ENCODE data around the gene MRO. TPM values are rescaled to one million over a fixed set of nuclear protein-coding genes. Genes with fewer than 3 reads are reported as not detected.

The MRO gene
- polyA plus RNA-seq, 2 of the 4 experiments (the other 2 are of a cell fraction) = 0.31 to 0.39 TPM

DNA sequence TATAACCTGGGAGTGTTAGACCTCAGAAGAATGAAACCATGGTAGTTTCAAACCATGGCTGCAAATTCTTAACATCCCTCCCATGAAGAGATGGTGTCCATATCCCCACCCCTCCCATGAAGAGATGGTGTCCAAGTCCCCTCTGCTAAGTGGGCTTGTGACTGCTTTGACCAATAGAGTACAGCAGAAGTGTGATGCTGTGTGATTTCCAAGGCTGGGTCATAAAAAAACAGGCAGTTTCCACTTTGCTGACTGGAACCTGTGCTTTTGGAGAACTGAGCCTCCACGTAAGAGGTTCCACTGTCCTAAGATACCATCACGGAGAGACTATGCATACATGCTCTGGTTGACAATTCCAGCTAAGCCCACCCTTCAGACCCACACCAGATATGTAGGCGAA, 65.5 kb downstream of the MRO start:
- H3K9me3 ChIP-seq = no peaks in the 10 kb centered on the region
- TF ChIP-seq MAFK (IDR thresholded peaks at IDR 0.05; ENCODE audit: partially characterized antibody) (no peak), BHLHE40 (IDR thresholded peaks at IDR 0.05; ENCODE audit: low read depth, low read length) (no peak), RAD21 (conservative IDR thresholded peaks at IDR 0.05 in 1 of 2, IDR thresholded peaks at IDR 0.05 in 1 of 2) (no peak)
- FAIRE-seq = no peak
- H3K27ac ChIP-seq = no peak overlapping the region
- H3K4me2 ChIP-seq = no peak overlapping the region
- no peak overlapping the region for H3K4me3 ChIP-seq
- no peak for ATAC-seq
- ChIA-PET POLR2A (no interaction called here), CTCF (interaction anchor here (0.6 to 0.9 kb wide), 2 partner anchors 8 to 16 kb away, joined by 3 read pairs; no protein-coding TSS in a partner anchor)
- H3K4me1 ChIP-seq = no peaks in the 10 kb centered on the region
- 3% methylated on average over 3 of the region's 3 CpGs for WGBS (ENCODE audit: missing lambda C conversion rate)
- DNase-seq (ENCODE audit: low read depth in 1 of 2, low spot score in 1 of 2) = no peak

- DNase-seq (ENCODE audit: low read depth in 1 of 2, low spot score in 1 of 2) = no peak
- Histone ChIP-seq H3K4me1 (no peaks in the 10 kb centered on the region), H3K4me2 (no peak overlapping the region), H3K9me3 (no peaks in the 10 kb centered on the region), H3K27ac (no peak overlapping the region), H3K4me3 (no peak overlapping the region)
- CTCF ChIA-PET = no interaction called here
- TF ChIP-seq RFX5 (IDR thresholded peaks at IDR 0.05) (no peak), NPAS2 (CRISPR knock-in tag; IDR thresholded peaks at IDR 0.05; ENCODE audit: borderline replicate concordance) (no peak), NR3C1 (IDR thresholded peaks at IDR 0.05) (no peak), EP300 (IDR thresholded peaks at IDR 0.05) (no peak), RARB (CRISPR knock-in tag; IDR thresholded peaks at IDR 0.05) (no peak), HEYL (CRISPR knock-in tag; IDR thresholded peaks at IDR 0.05) (no peak), MYC (IDR thresholded peaks at IDR 0.05; ENCODE audit: borderline replicate concordance, low read length) (no peak), ELK1 (IDR thresholded peaks at IDR 0.05; ENCODE audit: low read depth, low read length) (no peak), ZNF302 (CRISPR knock-in tag; IDR thresholded peaks at IDR 0.05) (no peak), BHLHE40 (IDR thresholded peaks at IDR 0.05; ENCODE audit: low read depth, low read length) (no peak), EHMT2 (IDR thresholded peaks at IDR 0.05; ENCODE audit: low read depth) (no peak), TFCP2L1 (CRISPR knock-in tag; IDR thresholded peaks at IDR 0.05) (no peak), CBX8 (IDR thresholded peaks at IDR 0.05) (no peak), TP53 (CRISPR knock-in tag; IDR thresholded peaks at IDR 0.05) (no peak), HES2 (IDR thresholded peaks at IDR 0.05) (no peak), KDM1A (IDR thresholded peaks at IDR 0.05; ENCODE audit: low read depth) (no peak), NFE2L2 (conservative IDR thresholded peaks at IDR 0.05; ENCODE audit: low read length) (no peak)
- TF ChIP-seq, protein P1, sequence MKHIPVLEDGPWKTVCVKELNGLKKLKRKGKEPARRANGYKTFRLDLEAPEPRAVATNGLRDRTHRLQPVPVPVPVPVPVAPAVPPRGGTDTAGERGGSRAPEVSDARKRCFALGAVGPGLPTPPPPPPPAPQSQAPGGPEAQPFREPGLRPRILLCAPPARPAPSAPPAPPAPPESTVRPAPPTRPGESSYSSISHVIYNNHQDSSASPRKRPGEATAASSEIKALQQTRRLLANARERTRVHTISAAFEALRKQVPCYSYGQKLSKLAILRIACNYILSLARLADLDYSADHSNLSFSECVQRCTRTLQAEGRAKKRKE (CRISPR knock-in tag; IDR thresholded peaks at IDR 0.05; ENCODE audit: low read depth) = no peak
- ATAC-seq = no peak
- FAIRE-seq = no peak
- WGBS (ENCODE audit: missing lambda C conversion rate) = 11% methylated on average over 1 of the region's 1 CpG
- POLR2A ChIA-PET = no interaction called here
Observed at GRCh38 chr18:50753311-50753710, 66.5 kb downstream of the MRO start.

GRCh38 chr18:50751947-50752346, 67.9 kb downstream of the MRO start:
- Histone ChIP-seq H3K4me3 (no peak overlapping the region), H3K4me2 (no peak overlapping the region), H3K9me3 (no peaks in the 10 kb centered on the region), H3K4me1 (no peaks in the 10 kb centered on the region), H3K27ac (no peak overlapping the region)
- FAIRE-seq = no peak
- no peak for ATAC-seq
- CTCF ChIA-PET = no interaction called here
- TF ChIP-seq, protein P2, sequence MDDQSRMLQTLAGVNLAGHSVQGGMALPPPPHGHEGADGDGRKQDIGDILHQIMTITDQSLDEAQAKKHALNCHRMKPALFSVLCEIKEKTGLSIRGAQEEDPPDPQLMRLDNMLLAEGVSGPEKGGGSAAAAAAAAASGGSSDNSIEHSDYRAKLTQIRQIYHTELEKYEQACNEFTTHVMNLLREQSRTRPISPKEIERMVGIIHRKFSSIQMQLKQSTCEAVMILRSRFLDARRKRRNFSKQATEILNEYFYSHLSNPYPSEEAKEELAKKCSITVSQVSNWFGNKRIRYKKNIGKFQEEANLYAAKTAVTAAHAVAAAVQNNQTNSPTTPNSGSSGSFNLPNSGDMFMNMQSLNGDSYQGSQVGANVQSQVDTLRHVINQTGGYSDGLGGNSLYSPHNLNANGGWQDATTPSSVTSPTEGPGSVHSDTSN (IDR thresholded peaks at IDR 0.05) = no peak
- TF ChIP-seq TP53 (CRISPR knock-in tag; IDR thresholded peaks at IDR 0.05) (no peak), RARB (CRISPR knock-in tag; IDR thresholded peaks at IDR 0.05) (no peak), POLR2A (IDR thresholded peaks at IDR 0.05; ENCODE audit: low read length) (no peak), NPAS2 (CRISPR knock-in tag; IDR thresholded peaks at IDR 0.05; ENCODE audit: borderline replicate concordance) (no peak), CHD2 (IDR thresholded peaks at IDR 0.05; ENCODE audit: low read length, partially characterized antibody) (no peak), KDM1A (IDR thresholded peaks at IDR 0.05; ENCODE audit: low read depth) (no peak), ZNF302 (CRISPR knock-in tag; IDR thresholded peaks at IDR 0.05) (no peak)
- TF ChIP-seq, protein P3, sequence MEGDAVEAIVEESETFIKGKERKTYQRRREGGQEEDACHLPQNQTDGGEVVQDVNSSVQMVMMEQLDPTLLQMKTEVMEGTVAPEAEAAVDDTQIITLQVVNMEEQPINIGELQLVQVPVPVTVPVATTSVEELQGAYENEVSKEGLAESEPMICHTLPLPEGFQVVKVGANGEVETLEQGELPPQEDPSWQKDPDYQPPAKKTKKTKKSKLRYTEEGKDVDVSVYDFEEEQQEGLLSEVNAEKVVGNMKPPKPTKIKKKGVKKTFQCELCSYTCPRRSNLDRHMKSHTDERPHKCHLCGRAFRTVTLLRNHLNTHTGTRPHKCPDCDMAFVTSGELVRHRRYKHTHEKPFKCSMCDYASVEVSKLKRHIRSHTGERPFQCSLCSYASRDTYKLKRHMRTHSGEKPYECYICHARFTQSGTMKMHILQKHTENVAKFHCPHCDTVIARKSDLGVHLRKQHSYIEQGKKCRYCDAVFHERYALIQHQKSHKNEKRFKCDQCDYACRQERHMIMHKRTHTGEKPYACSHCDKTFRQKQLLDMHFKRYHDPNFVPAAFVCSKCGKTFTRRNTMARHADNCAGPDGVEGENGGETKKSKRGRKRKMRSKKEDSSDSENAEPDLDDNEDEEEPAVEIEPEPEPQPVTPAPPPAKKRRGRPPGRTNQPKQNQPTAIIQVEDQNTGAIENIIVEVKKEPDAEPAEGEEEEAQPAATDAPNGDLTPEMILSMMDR (IDR thresholded peaks at IDR 0.05) = no peak
- WGBS (ENCODE audit: missing lambda C conversion rate) = 7% methylated on average over 1 of the region's 1 CpG
- POLR2A ChIA-PET = no interaction called here
- DNase-seq (ENCODE audit: low read depth in 1 of 2, low spot score in 1 of 2) = no peak

Measured in A549 (cell line).